ENCODE data around the gene ZBTB7C. TPM values are rescaled to one million over a fixed set of nuclear protein-coding genes. Genes with fewer than 3 reads are reported as not detected.

ZBTB7C gene
- total RNA-seq, 1 experiment from 2014 or later: 0.33 TPM

- TF ChIP-seq CTCF (conservative IDR thresholded peaks at IDR 0.05): no peak
- Mint-ChIP-seq H3K27ac (no peak overlapping the region), H3K4me1 (peaks cover 4 to 8% of the 10 kb centered on the region in 2 experiments; a peak in 3 of 4 replicates), H3K27me3 (ENCODE audit: low read depth) (peaks cover 4% of the 10 kb centered on the region; the same call in 1 of the 2 replicates), H3K4me3 (no peak overlapping the region), H3K9me3 (no peaks in the 10 kb centered on the region), H3K36me3 (ENCODE audit: insufficient read depth in 1 of 3, low read depth in 3 of 3) (no peaks in the 10 kb centered on the region)
- no peaks in the 10 kb centered on the region for H3K9me3 ChIP-seq (ENCODE audit: control insufficient read depth, low read depth, low read length)
- H2AFZ ChIP-seq (ENCODE audit: low read length): no peak overlapping the region
- no peaks in the 10 kb centered on the region for H4K20me1 ChIP-seq (ENCODE audit: control insufficient read depth, insufficient read depth, insufficient read length)
- H2BK15ac ChIP-seq (ENCODE audit: low read depth, low read length): no peak overlapping the region
- no peaks in the 10 kb centered on the region for H3K23me2 ChIP-seq (ENCODE audit: insufficient read length, low read depth, low read length, poor library complexity, severe bottlenecking)
- no peak overlapping the region for H3K9ac ChIP-seq (ENCODE audit: extremely low read depth, insufficient read length, low read length)
- H2AK5ac ChIP-seq (ENCODE audit: insufficient read length, low read length): no peak overlapping the region
- no peaks in the 10 kb centered on the region for H3K79me2 ChIP-seq (ENCODE audit: insufficient read depth, low read length)
- H2BK20ac ChIP-seq (ENCODE audit: low read depth, low read length, poor library complexity, severe bottlenecking): no peak overlapping the region
- no peak overlapping the region for H2BK5ac ChIP-seq (ENCODE audit: insufficient read length, low read length)
- no peaks in the 10 kb centered on the region; the same call in 1 of the 2 replicates for H3K4me1 ChIP-seq (ENCODE audit: insufficient read depth, low read length)
- WGBS (ENCODE audit: extremely low coverage, insufficient read length, low lambda C conversion rate): no CpG with 5 or more reads among the region's 6 CpGs
- no peak overlapping the region for H3K18ac ChIP-seq (ENCODE audit: insufficient read length, low read depth, low read length)
- H4K91ac ChIP-seq (ENCODE audit: insufficient read length, low read depth, low read length): no peak overlapping the region
- no peak overlapping the region for H3K14ac ChIP-seq (ENCODE audit: insufficient read depth, low read length)
- H3K27me3 ChIP-seq (ENCODE audit: insufficient read depth, low read length): no peaks in the 10 kb centered on the region
- H4K5ac ChIP-seq (ENCODE audit: insufficient read length, low read depth, low read length): no peak overlapping the region
- no peak overlapping the region for H2BK12ac ChIP-seq (ENCODE audit: insufficient read length, low read depth, low read length)
- no peak overlapping the region for H3K4me2 ChIP-seq (ENCODE audit: insufficient read depth, insufficient read length, low read length)
- H3K56ac ChIP-seq (ENCODE audit: insufficient read length, low read depth, low read length): no peak overlapping the region
- H3K23ac ChIP-seq (ENCODE audit: insufficient read length, low read depth, low read length): no peak overlapping the region
- H3T11ph ChIP-seq (ENCODE audit: low read length): no peak overlapping the region
- no peak overlapping the region for H3K4ac ChIP-seq (ENCODE audit: low read depth, low read length)
- no peak overlapping the region for H2BK120ac ChIP-seq (ENCODE audit: low read depth, low read length, poor library complexity, severe bottlenecking)
- no peaks in the 10 kb centered on the region for H3K79me1 ChIP-seq (ENCODE audit: insufficient read depth, low read depth, low read length, poor library complexity, severe bottlenecking)
- DNase-seq: no peak
- H3K27ac ChIP-seq (ENCODE audit: insufficient read length, low read depth, low read length): no peak overlapping the region
- H4K8ac ChIP-seq (replicated peaks; ENCODE audit: insufficient read length, low read depth, low read length): no peak overlapping the region
Measured at GRCh38 chr18:48091869-48092497, 317.2 kb downstream of the ZBTB7C start.

All from H9 (cell line).